LNCaP clone FGC (cell line): ENCODE results near the gene CDKAL1.

Experiments used
- DNase-seq: peaks from one replicate; pipeline ENCODE4 v3.0.0-alpha.2; 2011; ENCODE audit warnings: low read depth
- H3K4me3 ChIP-seq: 2 replicates; pipeline ENCODE4 v1.5.1; 2011; ENCODE audit warnings: mild to moderate bottlenecking, low read depth, low read length, control low read depth
- CTCF ChIP-seq: IDR thresholded peaks from 2 replicates; pipeline ENCODE4 v1.5.1; 2012; ENCODE audit warnings: mild to moderate bottlenecking; ENCODE audit not compliant: control insufficient read depth, insufficient read depth; ENCODE audit errors: extremely low read depth

Gene CDKAL1

GRCh38 chr6:20661721-20662120 lies 127.5 kb downstream of the CDKAL1 start:
- TF ChIP-seq CTCF = no peak
- no peak for DNase-seq
- no peak overlapping the region for H3K4me3 ChIP-seq

GRCh38 chr6:20664250-20664649 lies 130.0 kb downstream of the CDKAL1 start:
- no peak for TF ChIP-seq CTCF
- DNase-seq = peak; percentile 74
- H3K4me3 ChIP-seq = no peak overlapping the region

- no peak for TF ChIP-seq CTCF
- DNase-seq = no peak
- H3K4me3 ChIP-seq = no peak overlapping the region
These were observed 131.0 kb downstream of the CDKAL1 start for GRCh38 chr6:20665290-20665689.

- TF ChIP-seq CTCF = no peak
- DNase-seq = no peak
- no peak overlapping the region for H3K4me3 ChIP-seq
These were observed 135.5 kb downstream of the CDKAL1 start for GRCh38 chr6:20669571-20670314.

GRCh38 chr6:20670750-20671149 lies 136.5 kb downstream of the CDKAL1 start:
- TF ChIP-seq CTCF = no peak
- no peak overlapping the region for H3K4me3 ChIP-seq

GRCh38 chr6:20672038-20672437 lies 137.8 kb downstream of the CDKAL1 start:
- H3K4me3 ChIP-seq = no peak overlapping the region
- DNase-seq = no peak
- no peak for TF ChIP-seq CTCF

More at GRCh38 chr6:20670750-20671149, 136.5 kb downstream of the CDKAL1 start:
- DNase-seq = no peak

GRCh38 chr6:20673458-20673857 lies 139.2 kb downstream of the CDKAL1 start:
- H3K4me3 ChIP-seq = no peak overlapping the region
- TF ChIP-seq CTCF = no peak

More at GRCh38 chr6:20673458-20673857, 139.2 kb downstream of the CDKAL1 start:
- DNase-seq = no peak
